WTC11 (cell line): ENCODE measurements around the gene GPER1.

Source experiments
- ESRRA ChIP-seq: sonication (generic); formaldehyde crosslinking; IDR thresholded peaks from 2 replicates; pipeline ENCODE4 v1.8.1; 2022; ENCODE audit warnings: mild to moderate bottlenecking, missing genetic modification reagents, borderline replicate concordance
- FOXJ3 ChIP-seq: sonication (generic); formaldehyde crosslinking; IDR thresholded peaks from 2 replicates; pipeline ENCODE4 v1.9.0; 2021; ENCODE audit warnings: missing genetic modification reagents, mild to moderate bottlenecking, borderline replicate concordance
- FOXP1 ChIP-seq: sonication (generic); formaldehyde crosslinking; IDR thresholded peaks from 2 replicates; pipeline ENCODE4 v1.8.0; 2022; ENCODE audit warnings: missing genetic modification reagents, mild to moderate bottlenecking, moderate library complexity, borderline replicate concordance
- MYBL2 ChIP-seq: sonication (generic); formaldehyde crosslinking; IDR thresholded peaks from 2 replicates; pipeline ENCODE4 v1.8.1; 2023; ENCODE audit warnings: mild to moderate bottlenecking, moderate library complexity, missing genetic modification reagents
- NFYB ChIP-seq: sonication (generic); formaldehyde crosslinking; conservative IDR thresholded peaks from 2 replicates; pipeline ENCODE4 v1.8.0; 2022; ENCODE audit warnings: low read depth, missing genetic modification reagents
- RELA ChIP-seq: sonication (generic); formaldehyde crosslinking; IDR thresholded peaks from 2 replicates; pipeline ENCODE4 v1.8.1; 2022; ENCODE audit warnings: missing genetic modification reagents, mild to moderate bottlenecking, borderline replicate concordance
- SP1 ChIP-seq: sonication (generic); formaldehyde crosslinking; conservative IDR thresholded peaks from 2 replicates; pipeline ENCODE4 v1.8.1; 2022; ENCODE audit warnings: missing genetic modification reagents
- TF ChIP-seq, protein P1 (sequence below): fragments of 200-600 bp; IDR thresholded peaks from 2 replicates; pipeline ENCODE4 v1.8.0; 2022; ENCODE audit warnings: antibody characterized with exemption
- TF ChIP-seq, protein P2 (sequence below): sonication (generic); formaldehyde crosslinking; IDR thresholded peaks from 2 replicates; pipeline ENCODE4 v1.8.0; 2022; ENCODE audit warnings: missing genetic modification reagents
- TF ChIP-seq, protein P3 (sequence below): sonication (generic); formaldehyde crosslinking; IDR thresholded peaks from 2 replicates; pipeline ENCODE4 v1.8.0; 2022; ENCODE audit warnings: mild to moderate bottlenecking, missing genetic modification reagents
- TF ChIP-seq, protein P4 (sequence below): sonication (generic); formaldehyde crosslinking; IDR thresholded peaks from 2 replicates; pipeline ENCODE4 v1.8.1; 2023; ENCODE audit warnings: mild to moderate bottlenecking, missing genetic modification reagents

DNA sequence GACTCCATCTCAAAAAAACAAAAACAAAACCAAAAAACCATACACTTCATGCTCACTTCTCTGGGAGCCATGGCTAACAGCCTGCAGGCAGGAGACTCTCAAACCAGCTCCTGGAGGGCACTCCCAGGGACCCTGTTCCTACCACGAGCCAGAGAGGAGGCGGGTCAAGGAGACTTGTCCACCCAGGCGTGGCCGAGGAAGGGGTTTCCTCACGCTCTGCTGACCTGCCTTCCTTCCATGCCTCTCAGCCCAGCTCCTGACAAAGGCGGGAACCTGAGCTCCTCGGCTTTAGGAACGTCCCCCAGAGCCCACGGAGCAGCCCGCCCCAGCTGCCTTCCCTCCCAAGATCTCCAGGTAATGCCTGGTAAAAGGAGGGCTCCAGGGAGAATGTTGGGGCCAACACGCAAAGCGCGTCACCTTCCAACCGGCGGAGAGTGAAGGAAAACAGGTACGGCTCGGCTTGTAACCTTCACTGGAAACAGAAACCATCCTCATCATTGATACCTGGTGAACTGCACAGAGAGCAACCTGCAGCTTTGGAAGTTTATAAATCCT lies 34.0 kb upstream of the GPER1 start:
- TF ChIP-seq, protein P1, sequence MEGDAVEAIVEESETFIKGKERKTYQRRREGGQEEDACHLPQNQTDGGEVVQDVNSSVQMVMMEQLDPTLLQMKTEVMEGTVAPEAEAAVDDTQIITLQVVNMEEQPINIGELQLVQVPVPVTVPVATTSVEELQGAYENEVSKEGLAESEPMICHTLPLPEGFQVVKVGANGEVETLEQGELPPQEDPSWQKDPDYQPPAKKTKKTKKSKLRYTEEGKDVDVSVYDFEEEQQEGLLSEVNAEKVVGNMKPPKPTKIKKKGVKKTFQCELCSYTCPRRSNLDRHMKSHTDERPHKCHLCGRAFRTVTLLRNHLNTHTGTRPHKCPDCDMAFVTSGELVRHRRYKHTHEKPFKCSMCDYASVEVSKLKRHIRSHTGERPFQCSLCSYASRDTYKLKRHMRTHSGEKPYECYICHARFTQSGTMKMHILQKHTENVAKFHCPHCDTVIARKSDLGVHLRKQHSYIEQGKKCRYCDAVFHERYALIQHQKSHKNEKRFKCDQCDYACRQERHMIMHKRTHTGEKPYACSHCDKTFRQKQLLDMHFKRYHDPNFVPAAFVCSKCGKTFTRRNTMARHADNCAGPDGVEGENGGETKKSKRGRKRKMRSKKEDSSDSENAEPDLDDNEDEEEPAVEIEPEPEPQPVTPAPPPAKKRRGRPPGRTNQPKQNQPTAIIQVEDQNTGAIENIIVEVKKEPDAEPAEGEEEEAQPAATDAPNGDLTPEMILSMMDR = no peak
- TF ChIP-seq RELA = no peak
- TF ChIP-seq FOXJ3 (CRISPR knock-in tag) = no peak
- no peak for TF ChIP-seq ESRRA (CRISPR knock-in tag)
- TF ChIP-seq, protein P2, sequence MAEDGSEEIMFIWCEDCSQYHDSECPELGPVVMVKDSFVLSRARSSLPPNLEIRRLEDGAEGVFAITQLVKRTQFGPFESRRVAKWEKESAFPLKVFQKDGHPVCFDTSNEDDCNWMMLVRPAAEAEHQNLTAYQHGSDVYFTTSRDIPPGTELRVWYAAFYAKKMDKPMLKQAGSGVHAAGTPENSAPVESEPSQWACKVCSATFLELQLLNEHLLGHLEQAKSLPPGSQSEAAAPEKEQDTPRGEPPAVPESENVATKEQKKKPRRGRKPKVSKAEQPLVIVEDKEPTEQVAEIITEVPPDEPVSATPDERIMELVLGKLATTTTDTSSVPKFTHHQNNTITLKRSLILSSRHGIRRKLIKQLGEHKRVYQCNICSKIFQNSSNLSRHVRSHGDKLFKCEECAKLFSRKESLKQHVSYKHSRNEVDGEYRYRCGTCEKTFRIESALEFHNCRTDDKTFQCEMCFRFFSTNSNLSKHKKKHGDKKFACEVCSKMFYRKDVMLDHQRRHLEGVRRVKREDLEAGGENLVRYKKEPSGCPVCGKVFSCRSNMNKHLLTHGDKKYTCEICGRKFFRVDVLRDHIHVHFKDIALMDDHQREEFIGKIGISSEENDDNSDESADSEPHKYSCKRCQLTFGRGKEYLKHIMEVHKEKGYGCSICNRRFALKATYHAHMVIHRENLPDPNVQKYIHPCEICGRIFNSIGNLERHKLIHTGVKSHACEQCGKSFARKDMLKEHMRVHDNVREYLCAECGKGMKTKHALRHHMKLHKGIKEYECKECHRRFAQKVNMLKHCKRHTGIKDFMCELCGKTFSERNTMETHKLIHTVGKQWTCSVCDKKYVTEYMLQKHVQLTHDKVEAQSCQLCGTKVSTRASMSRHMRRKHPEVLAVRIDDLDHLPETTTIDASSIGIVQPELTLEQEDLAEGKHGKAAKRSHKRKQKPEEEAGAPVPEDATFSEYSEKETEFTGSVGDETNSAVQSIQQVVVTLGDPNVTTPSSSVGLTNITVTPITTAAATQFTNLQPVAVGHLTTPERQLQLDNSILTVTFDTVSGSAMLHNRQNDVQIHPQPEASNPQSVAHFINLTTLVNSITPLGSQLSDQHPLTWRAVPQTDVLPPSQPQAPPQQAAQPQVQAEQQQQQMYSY (CRISPR knock-in tag) = no peak
- no peak for TF ChIP-seq MYBL2 (CRISPR knock-in tag)
- TF ChIP-seq, protein P3, sequence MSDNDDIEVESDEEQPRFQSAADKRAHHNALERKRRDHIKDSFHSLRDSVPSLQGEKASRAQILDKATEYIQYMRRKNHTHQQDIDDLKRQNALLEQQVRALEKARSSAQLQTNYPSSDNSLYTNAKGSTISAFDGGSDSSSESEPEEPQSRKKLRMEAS (CRISPR knock-in tag) = no peak
- TF ChIP-seq NFYB (CRISPR knock-in tag) = no peak
- no peak for TF ChIP-seq FOXP1 (CRISPR knock-in tag)
- no peak for TF ChIP-seq SP1 (CRISPR knock-in tag)
- TF ChIP-seq, protein P4, sequence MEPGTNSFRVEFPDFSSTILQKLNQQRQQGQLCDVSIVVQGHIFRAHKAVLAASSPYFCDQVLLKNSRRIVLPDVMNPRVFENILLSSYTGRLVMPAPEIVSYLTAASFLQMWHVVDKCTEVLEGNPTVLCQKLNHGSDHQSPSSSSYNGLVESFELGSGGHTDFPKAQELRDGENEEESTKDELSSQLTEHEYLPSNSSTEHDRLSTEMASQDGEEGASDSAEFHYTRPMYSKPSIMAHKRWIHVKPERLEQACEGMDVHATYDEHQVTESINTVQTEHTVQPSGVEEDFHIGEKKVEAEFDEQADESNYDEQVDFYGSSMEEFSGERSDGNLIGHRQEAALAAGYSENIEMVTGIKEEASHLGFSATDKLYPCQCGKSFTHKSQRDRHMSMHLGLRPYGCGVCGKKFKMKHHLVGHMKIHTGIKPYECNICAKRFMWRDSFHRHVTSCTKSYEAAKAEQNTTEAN (CRISPR knock-in tag) = no peak
